IPS-18a (cell line): ENCODE results near the gene NFKBIB.

Source experiments
- H3K27ac ChIP-seq: one replicate; pipeline ENCODE4 v1.5.1; 2013; ENCODE audit warnings: low read length
- H3K27me3 ChIP-seq: one replicate; pipeline ENCODE4 v1.6.1; 2013; ENCODE audit warnings: mild to moderate bottlenecking, low read length; ENCODE audit not compliant: control insufficient read depth, insufficient read depth
- H3K36me3 ChIP-seq: one replicate; pipeline ENCODE4 v1.6.1; 2013; ENCODE audit warnings: low read depth, low read length; ENCODE audit not compliant: control insufficient read depth
- H3K4me1 ChIP-seq: one replicate; pipeline ENCODE4 v1.6.1; 2013; ENCODE audit warnings: low read depth, low read length; ENCODE audit not compliant: control insufficient read depth
- H3K4me3 ChIP-seq: one replicate; pipeline ENCODE4 v1.5.1; 2013; ENCODE audit warnings: low read length
- H3K9ac ChIP-seq: one replicate; pipeline ENCODE4 v1.6.1; 2013; ENCODE audit warnings: mild to moderate bottlenecking, low read length, moderate library complexity
- H3K9me3 ChIP-seq: one replicate; pipeline ENCODE4 v1.6.1; 2013; ENCODE audit warnings: low read depth, low read length; ENCODE audit not compliant: control insufficient read depth

The NFKBIB gene

GRCh38 chr19:38910488-38910887 is 10.7 kb downstream of the NFKBIB start:
- H3K27ac ChIP-seq, result no peak overlapping the region
- H3K4me1 ChIP-seq, result no peaks in the 10 kb centered on the region
- no peaks in the 10 kb centered on the region for H3K27me3 ChIP-seq
- no peaks in the 10 kb centered on the region for H3K9me3 ChIP-seq
- no peak overlapping the region for H3K4me3 ChIP-seq
- no peak overlapping the region for H3K9ac ChIP-seq
- H3K36me3 ChIP-seq, result peaks cover 4% of the 10 kb centered on the region

- Histone ChIP-seq H3K9ac (no peak overlapping the region), H3K4me1 (no peaks in the 10 kb centered on the region), H3K4me3 (no peak overlapping the region), H3K27me3 (no peaks in the 10 kb centered on the region), H3K36me3 (no peaks in the 10 kb centered on the region), H3K27ac (no peak overlapping the region), H3K9me3 (no peaks in the 10 kb centered on the region)
These were observed 11.7 kb downstream of the NFKBIB start for GRCh38 chr19:38911388-38912001.

GRCh38 chr19:38912600-38913514 is 13.1 kb downstream of the NFKBIB start:
- Histone ChIP-seq H3K27me3 (no peaks in the 10 kb centered on the region), H3K9me3 (no peaks in the 10 kb centered on the region), H3K4me1 (no peaks in the 10 kb centered on the region), H3K36me3 (no peaks in the 10 kb centered on the region), H3K9ac (no peak overlapping the region), H3K27ac (no peak overlapping the region), H3K4me3 (no peak overlapping the region)

GRCh38 chr19:38913958-38914357 is 14.2 kb downstream of the NFKBIB start:
- no peak overlapping the region for H3K27ac ChIP-seq
- H3K9ac ChIP-seq, result no peak overlapping the region
- H3K4me1 ChIP-seq, result no peaks in the 10 kb centered on the region
- H3K4me3 ChIP-seq, result no peak overlapping the region
- H3K36me3 ChIP-seq, result no peaks in the 10 kb centered on the region
- H3K9me3 ChIP-seq, result no peaks in the 10 kb centered on the region
- no peaks in the 10 kb centered on the region for H3K27me3 ChIP-seq

GRCh38 chr19:38915329-38916321 is 15.9 kb downstream of the NFKBIB start:
- Histone ChIP-seq H3K4me1 (no peaks in the 10 kb centered on the region), H3K4me3 (no peak overlapping the region), H3K9me3 (no peaks in the 10 kb centered on the region), H3K27ac (no peak overlapping the region), H3K9ac (no peak overlapping the region), H3K36me3 (peaks cover 5% of the 10 kb centered on the region), H3K27me3 (no peaks in the 10 kb centered on the region)

GRCh38 chr19:38917516-38917915 is 17.7 kb downstream of the NFKBIB start:
- no peaks in the 10 kb centered on the region for H3K9me3 ChIP-seq
- no peak overlapping the region for H3K4me3 ChIP-seq
- H3K36me3 ChIP-seq, result peaks cover 22% of the 10 kb centered on the region
- no peak overlapping the region for H3K27ac ChIP-seq
- no peaks in the 10 kb centered on the region for H3K4me1 ChIP-seq
- no peak overlapping the region for H3K9ac ChIP-seq
- no peaks in the 10 kb centered on the region for H3K27me3 ChIP-seq

GRCh38 chr19:38917921-38918491 is 18.2 kb downstream of the NFKBIB start:
- Histone ChIP-seq H3K36me3 (peaks cover 22% of the 10 kb centered on the region), H3K4me1 (no peaks in the 10 kb centered on the region), H3K9ac (no peak overlapping the region), H3K4me3 (no peak overlapping the region), H3K9me3 (no peaks in the 10 kb centered on the region), H3K27me3 (no peaks in the 10 kb centered on the region), H3K27ac (no peak overlapping the region)

GRCh38 chr19:38918526-38918925 is 18.8 kb downstream of the NFKBIB start:
- H3K27me3 ChIP-seq, result no peaks in the 10 kb centered on the region
- H3K27ac ChIP-seq, result no peak overlapping the region
- no peak overlapping the region for H3K9ac ChIP-seq
- no peak overlapping the region for H3K4me3 ChIP-seq
- no peaks in the 10 kb centered on the region for H3K9me3 ChIP-seq
- H3K36me3 ChIP-seq, result peaks cover 22% of the 10 kb centered on the region
- no peaks in the 10 kb centered on the region for H3K4me1 ChIP-seq

GRCh38 chr19:38919837-38920601 is 20.2 kb downstream of the NFKBIB start:
- H3K4me1 ChIP-seq, result no peaks in the 10 kb centered on the region
- no peak overlapping the region for H3K4me3 ChIP-seq
- H3K36me3 ChIP-seq, result peaks cover 34% of the 10 kb centered on the region
- no peak overlapping the region for H3K27ac ChIP-seq
- H3K9me3 ChIP-seq, result no peaks in the 10 kb centered on the region
- no peaks in the 10 kb centered on the region for H3K27me3 ChIP-seq
- H3K9ac ChIP-seq, result no peak overlapping the region

GRCh38 chr19:38920602-38921419 is 21.0 kb downstream of the NFKBIB start:
- H3K4me1 ChIP-seq, result no peaks in the 10 kb centered on the region
- H3K27me3 ChIP-seq, result no peaks in the 10 kb centered on the region
- peaks cover 42% of the 10 kb centered on the region for H3K36me3 ChIP-seq
- H3K9me3 ChIP-seq, result no peaks in the 10 kb centered on the region
- no peak overlapping the region for H3K4me3 ChIP-seq
- no peak overlapping the region for H3K27ac ChIP-seq
- no peak overlapping the region for H3K9ac ChIP-seq
